Breast epithelium (tissue), 4 donors: ENCODE results near the gene DPF1. TPM values are rescaled to one million over a fixed set of nuclear protein-coding genes. Genes with fewer than 3 reads are reported as not detected.

Source experiments
- DNase-seq, 2 donors: peaks; one replicate each; pipeline ENCODE4 v3.0.0-alpha.2; 2019; ENCODE audit warnings: low spot score in 2 of 2
- H3K27ac ChIP-seq, 2 donors: fragments of 200-600 bp; sonication (generic) in 1 of 2; one replicate each; pipeline ENCODE4 v1.5.1; 2016 to 2019; ENCODE audit warnings: mild to moderate bottlenecking in 1 of 2
- H3K27me3 ChIP-seq, 2 donors: fragments of 200-600 bp; sonication (generic) in 1 of 2; one replicate each; pipeline versions ENCODE4 v1.5.1 to v1.6.0; 2017 to 2019; ENCODE audit warnings: control low read depth in 1 of 2, mild to moderate bottlenecking in 1 of 2
- H3K36me3 ChIP-seq: fragments of 200-600 bp; one replicate; pipeline ENCODE4 v1.5.1; 2019
- H3K4me1 ChIP-seq, 2 donors: fragments of 200-600 bp; sonication (generic); one replicate each; pipeline ENCODE4 v1.5.1; 2016 to 2019; ENCODE audit warnings: control low read depth in 1 of 2
- H3K4me3 ChIP-seq, 3 donors: fragments of 200-600 bp; sonication (generic); 1 replicate in 2 of 3; 2 replicates in 1 of 3; pipeline ENCODE4 v1.5.1; 2016 to 2019; ENCODE audit warnings: mild to moderate bottlenecking in 3 of 3, moderate library complexity in 2 of 3
- H3K9me3 ChIP-seq, 2 donors: fragments of 200-600 bp; sonication (generic) in 1 of 2; one replicate each; pipeline ENCODE4 v1.5.1; 2016 to 2019; ENCODE audit warnings: control low read depth in 1 of 2
- CTCF ChIP-seq, 3 donors: fragments of 450-650 bp; IDR thresholded peaks; one replicate each; pipeline ENCODE4 v1.5.1; 2016 to 2017; ENCODE audit warnings: antibody characterized with exemption in 3 of 3, mild to moderate bottlenecking in 3 of 3, moderate library complexity in 3 of 3
- POLR2A ChIP-seq: fragments of 450-650 bp; IDR thresholded peaks from one replicate; pipeline ENCODE4 v1.6.1; 2016; ENCODE audit warnings: antibody characterized with exemption, mild to moderate bottlenecking, moderate library complexity
- POLR2AphosphoS5 ChIP-seq, 3 donors: sonication (generic); formaldehyde crosslinking; IDR thresholded peaks; one replicate each; pipeline ENCODE4 v1.6.1; 2017; ENCODE audit warnings: antibody characterized with exemption in 3 of 3
- intact Hi-C: fragments of 100-400 bp; cut with DNase I; formaldehyde crosslinking; loops from one replicate; pipeline ENCODE4 v1.15.1; 2023; ENCODE audit warnings: low total_unique reads
- total RNA-seq, 3 donors: library from RNA; depleted of rRNA; stranded (reverse); fragments of >200 nt; gene quantifications; one replicate each; pipeline ENCODE4 v1.1.0, GENCODE V29; 2016

The DPF1 gene
- total RNA-seq, 3 donors from 2014 or later: not detected

- intact Hi-C loops: loop anchor here (10.0 kb wide), 1 partner anchor 469 kb away; no protein-coding TSS in a partner anchor
- no peaks in the 10 kb centered on the region for H3K36me3 ChIP-seq
- H3K9me3 ChIP-seq: no peaks in the 10 kb centered on the region
- H3K4me3 ChIP-seq: no peak overlapping the region
- peak in 1 of 2 donors; percentile 18 for DNase-seq
- H3K27ac ChIP-seq: no peak overlapping the region
- no peaks in the 10 kb centered on the region for H3K4me1 ChIP-seq
- H3K27me3 ChIP-seq: no peaks in the 10 kb centered on the region
- TF ChIP-seq CTCF (IDR thresholded peaks at IDR 0.05) (no peak), POLR2A (no peak), POLR2AphosphoS5 (IDR thresholded peaks at IDR 0.05) (no peak)
Observed at GRCh38 chr19:38173291-38174041, 50.6 kb downstream of the DPF1 start.

- no peak for DNase-seq
- intact Hi-C loops: loop anchor here (10.0 kb wide), 1 partner anchor 467 kb away; no protein-coding TSS in a partner anchor
- no peaks in the 10 kb centered on the region for H3K9me3 ChIP-seq
- no peaks in the 10 kb centered on the region for H3K4me1 ChIP-seq
- H3K36me3 ChIP-seq: no peaks in the 10 kb centered on the region
- H3K27ac ChIP-seq: no peak overlapping the region
- no peak for TF ChIP-seq CTCF (IDR thresholded peaks at IDR 0.05)
- no peak for TF ChIP-seq POLR2AphosphoS5 (IDR thresholded peaks at IDR 0.05)
- no peak overlapping the region for H3K4me3 ChIP-seq
- H3K27me3 ChIP-seq: no peaks in the 10 kb centered on the region
Observed at GRCh38 chr19:38172001-38172400, 52.0 kb downstream of the DPF1 start.

- Histone ChIP-seq H3K4me1 (no peaks in the 10 kb centered on the region), H3K36me3 (no peaks in the 10 kb centered on the region), H3K27me3 (no peaks in the 10 kb centered on the region), H3K9me3 (no peaks in the 10 kb centered on the region), H3K27ac (no peak overlapping the region), H3K4me3 (no peak overlapping the region)
- intact Hi-C loops: loop anchor here (10.0 kb wide), 1 partner anchor 466 kb away; no protein-coding TSS in a partner anchor
- no peak for TF ChIP-seq POLR2AphosphoS5 (IDR thresholded peaks at IDR 0.05)
- TF ChIP-seq POLR2A: no peak
- no peak for TF ChIP-seq CTCF (IDR thresholded peaks at IDR 0.05)
- no peak for DNase-seq
Observed at GRCh38 chr19:38170334-38170733, 53.7 kb downstream of the DPF1 start.

- intact Hi-C loops: no loop called here
- H3K27me3 ChIP-seq: no peaks in the 10 kb centered on the region
- H3K36me3 ChIP-seq: no peaks in the 10 kb centered on the region
- no peak overlapping the region for H3K4me3 ChIP-seq
- no peak for TF ChIP-seq POLR2AphosphoS5 (IDR thresholded peaks at IDR 0.05)
- TF ChIP-seq POLR2A: no peak
- no peak for TF ChIP-seq CTCF (IDR thresholded peaks at IDR 0.05)
- no peaks in the 10 kb centered on the region for H3K9me3 ChIP-seq
- H3K4me1 ChIP-seq: no peaks in the 10 kb centered on the region
- no peak overlapping the region for H3K27ac ChIP-seq
- no peak for DNase-seq
Observed at GRCh38 chr19:38168637-38169036, 55.4 kb downstream of the DPF1 start.

GRCh38 chr19:38165335-38165734 is 58.7 kb downstream of the DPF1 start:
- H3K9me3 ChIP-seq: peaks cover 11 to 17% of the 10 kb centered on the region in 2 donors
- H3K4me1 ChIP-seq: no peaks in the 10 kb centered on the region
- TF ChIP-seq POLR2A (no peak), CTCF (IDR thresholded peaks at IDR 0.05) (no peak), POLR2AphosphoS5 (IDR thresholded peaks at IDR 0.05) (no peak)
- intact Hi-C loops: no loop called here
- H3K27me3 ChIP-seq: no peaks in the 10 kb centered on the region
- DNase-seq: no peak
- peaks cover 9% of the 10 kb centered on the region for H3K36me3 ChIP-seq
- no peak overlapping the region for H3K4me3 ChIP-seq
- H3K27ac ChIP-seq: no peak overlapping the region
